Immature natural killer cell (primary cell): ENCODE results near the gene PLEKHO2. TPM values are rescaled to one million over a fixed set of nuclear protein-coding genes. Genes with fewer than 3 reads are reported as not detected.
A peak's percentile ranks its signal among the peaks of the same experiment; 100 is the strongest.
"Not testable (repeated sequence)": the region's sequence is repeated elsewhere in the genome, so short reads cannot be mapped to it uniquely, and the experiment has no call there.

Source experiments
- DNase-seq, 3 donors: peaks; one replicate each; pipeline ENCODE4 v3.0.0; 2022; ENCODE audit warnings: mixed read lengths in 1 of 3
- H3K27ac Mint-ChIP-seq, 6 donors: one replicate each; pipeline ENCODE4 v1.8.0; 2020; ENCODE audit warnings: mixed read lengths in 6 of 6, mild to moderate bottlenecking in 5 of 6, inconsistent platforms in 4 of 6, moderate library complexity in 3 of 6
- H3K27me3 Mint-ChIP-seq, 3 donors: one replicate each; pipeline ENCODE4 v1.8.0; 2020 to 2021; ENCODE audit warnings: low read depth in 3 of 3, mild to moderate bottlenecking in 3 of 3, mixed read lengths in 3 of 3, moderate library complexity in 3 of 3, inconsistent platforms in 1 of 3
- H3K36me3 Mint-ChIP-seq, 3 donors: one replicate each; pipeline ENCODE4 v1.8.0; 2020; ENCODE audit warnings: mixed read lengths in 3 of 3, inconsistent platforms in 2 of 3, mild to moderate bottlenecking in 2 of 3
- H3K4me1 Mint-ChIP-seq, 2 donors: one replicate each; pipeline ENCODE4 v1.8.0; 2020; ENCODE audit warnings: inconsistent platforms in 2 of 2, mild to moderate bottlenecking in 2 of 2, mixed read lengths in 2 of 2, moderate library complexity in 1 of 2
- H3K4me3 Mint-ChIP-seq, 5 donors: one replicate each; pipeline ENCODE4 v1.8.0; 2020; ENCODE audit warnings: mild to moderate bottlenecking in 5 of 5, mixed read lengths in 5 of 5, inconsistent platforms in 3 of 5, moderate library complexity in 3 of 5
- H3K9me3 Mint-ChIP-seq, 6 donors: one replicate each; pipeline ENCODE4 v1.8.0; 2020; ENCODE audit warnings: mild to moderate bottlenecking in 6 of 6, mixed read lengths in 6 of 6, inconsistent platforms in 4 of 6, moderate library complexity in 3 of 6
- polyA plus RNA-seq, 3 donors: library from polyadenylated mRNA; unstranded; fragments of 300-500 nt; fragmentation: Illumina TruSeq; gene quantifications; one replicate each; pipeline ENCODE4 v1.2.3, GENCODE V29; 2021

Gene PLEKHO2, protein sequence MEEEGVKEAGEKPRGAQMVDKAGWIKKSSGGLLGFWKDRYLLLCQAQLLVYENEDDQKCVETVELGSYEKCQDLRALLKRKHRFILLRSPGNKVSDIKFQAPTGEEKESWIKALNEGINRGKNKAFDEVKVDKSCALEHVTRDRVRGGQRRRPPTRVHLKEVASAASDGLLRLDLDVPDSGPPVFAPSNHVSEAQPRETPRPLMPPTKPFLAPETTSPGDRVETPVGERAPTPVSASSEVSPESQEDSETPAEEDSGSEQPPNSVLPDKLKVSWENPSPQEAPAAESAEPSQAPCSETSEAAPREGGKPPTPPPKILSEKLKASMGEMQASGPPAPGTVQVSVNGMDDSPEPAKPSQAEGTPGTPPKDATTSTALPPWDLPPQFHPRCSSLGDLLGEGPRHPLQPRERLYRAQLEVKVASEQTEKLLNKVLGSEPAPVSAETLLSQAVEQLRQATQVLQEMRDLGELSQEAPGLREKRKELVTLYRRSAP
- 100 to 1,000 TPM in 1 of 3 donors, 10 to 100 TPM in 2; 37.1 to 104 (median 49.3) TPM for polyA plus RNA-seq

DNA sequence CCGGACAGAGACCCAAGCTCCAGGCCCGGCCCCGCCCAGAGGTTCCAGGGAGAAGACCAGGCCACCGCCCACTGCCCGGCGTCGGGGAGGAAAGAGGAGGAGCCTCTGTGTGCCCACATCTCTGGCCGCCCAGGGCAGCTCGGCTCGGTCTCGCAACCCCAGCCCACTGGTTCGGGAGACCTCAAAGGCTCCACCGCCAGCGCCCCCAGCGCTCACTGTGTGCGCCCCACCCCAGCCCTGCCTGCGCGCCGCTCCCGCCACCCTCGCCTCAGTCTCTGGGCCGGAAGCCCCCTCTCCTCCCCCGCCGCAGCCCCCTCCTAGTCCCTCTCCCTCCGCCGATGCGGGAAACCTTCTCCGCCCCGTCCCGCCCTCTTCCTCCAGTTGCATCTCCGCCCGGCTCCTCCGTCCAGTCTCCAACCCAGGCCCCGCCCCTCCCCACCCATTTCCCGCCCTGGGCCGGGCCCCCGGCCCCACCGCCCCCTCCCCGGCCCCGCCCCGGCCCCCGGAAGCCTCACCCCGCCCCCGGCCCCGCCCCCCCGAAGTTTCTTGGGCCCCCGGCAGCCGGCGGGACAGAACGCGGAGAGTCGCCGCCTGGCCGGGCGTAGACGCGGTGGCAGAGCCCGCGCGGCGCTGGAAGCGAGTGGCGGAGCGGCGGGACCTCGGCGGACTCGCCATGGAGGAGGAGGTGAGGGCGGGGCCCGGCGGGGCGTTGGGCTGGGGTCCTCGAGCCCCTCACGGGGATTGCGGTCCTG, at the start of gene PLEKHO2:
Gene PLEKHO2 (plus strand): TSS at position 572 of the 752 bp plus-strand sequence. CDS start 102 bp downstream, at position 674.
- H3K9me3 Mint-ChIP-seq = no peaks in the 10 kb centered on the region
- no peaks in the 10 kb centered on the region for H3K36me3 Mint-ChIP-seq
- H3K27ac Mint-ChIP-seq = peak within 1 kb of the TSS; percentile 85 to 99 (median 94)
- H3K27me3 Mint-ChIP-seq = peaks cover 7 to 12% (median 8%) of the 10 kb centered on the region in 3 donors
- peak within 1 kb of the TSS; percentile 91 to 99 (median 94) for H3K4me3 Mint-ChIP-seq
- DNase-seq = peak; percentile 88 to 90 (median 90)
- H3K4me1 Mint-ChIP-seq = peaks cover 79 to 92% of the 10 kb centered on the region in 2 donors

DNA sequence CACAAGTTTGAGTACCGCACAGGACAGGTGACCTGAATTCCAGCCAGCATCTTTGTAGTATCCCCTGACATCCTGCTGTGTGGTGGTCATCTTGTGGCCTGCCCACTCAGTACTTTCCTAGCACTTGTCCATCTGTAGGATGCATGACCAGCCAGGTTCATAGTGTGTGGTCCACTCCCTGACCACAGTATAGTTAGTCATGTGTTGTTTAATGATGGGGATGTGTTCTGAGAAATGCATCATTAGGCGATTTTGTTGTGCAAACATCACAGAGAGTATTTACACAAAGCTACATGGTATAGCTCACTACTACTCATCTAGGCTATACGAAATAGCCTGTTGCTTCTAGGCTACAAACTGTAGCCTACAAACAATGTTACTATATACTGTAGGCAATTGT, 49.4 kb upstream of the PLEKHO2 start:
- Mint-ChIP-seq H3K4me1 (no peaks in the 10 kb centered on the region), H3K4me3 (no peak overlapping the region), H3K9me3 (no peaks in the 10 kb centered on the region), H3K27ac (no peak overlapping the region), H3K36me3 (no peaks in the 10 kb centered on the region), H3K27me3 (no peaks in the 10 kb centered on the region)
- no peak for DNase-seq

DNA sequence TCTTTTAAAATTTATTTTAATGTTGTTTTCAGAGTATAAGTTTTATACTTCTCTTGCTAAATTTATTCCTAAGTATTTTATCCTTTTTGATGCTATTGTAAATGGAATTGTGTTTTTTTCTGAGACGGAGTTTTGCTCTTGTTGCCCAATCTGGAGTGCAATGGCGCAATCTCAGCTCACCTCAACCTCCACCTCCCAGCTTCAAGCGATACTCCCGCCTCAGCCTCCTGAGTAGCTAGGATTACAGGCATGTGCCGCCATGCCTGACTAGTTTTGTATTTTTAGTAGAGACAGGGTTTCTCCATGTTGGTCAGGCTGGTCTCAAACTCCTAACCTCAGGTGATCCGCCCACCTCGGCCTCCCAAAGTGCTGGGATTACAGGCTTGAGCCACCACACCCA, 46.4 kb upstream of the PLEKHO2 start:
- not testable (repeated sequence) for H3K27me3 Mint-ChIP-seq, H3K4me3 Mint-ChIP-seq, H3K4me1 Mint-ChIP-seq, H3K36me3 Mint-ChIP-seq, H3K27ac Mint-ChIP-seq, DNase-seq, H3K9me3 Mint-ChIP-seq

DNA sequence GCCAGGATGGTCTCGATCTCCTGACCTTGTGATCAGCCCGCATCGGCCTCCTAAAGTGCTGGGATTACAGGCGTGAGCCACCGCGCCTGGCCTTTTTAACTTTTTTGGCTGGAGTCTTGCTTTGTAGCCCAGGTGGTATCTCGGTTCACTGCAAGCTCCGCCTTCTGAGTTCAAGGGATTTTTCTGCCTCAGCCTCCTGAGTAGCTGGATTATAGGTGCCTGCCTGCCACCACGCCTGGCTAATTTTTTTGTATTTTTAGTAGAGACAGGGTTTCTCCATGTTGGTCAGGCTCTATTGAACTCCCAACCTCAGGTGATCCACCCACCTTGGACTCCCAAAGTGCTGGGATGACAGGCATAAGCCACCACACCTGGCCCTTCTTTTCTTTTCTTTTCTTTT, 45.8 kb upstream of the PLEKHO2 start:
- not testable (repeated sequence) for H3K4me1 Mint-ChIP-seq, H3K27ac Mint-ChIP-seq, H3K27me3 Mint-ChIP-seq, H3K36me3 Mint-ChIP-seq, H3K4me3 Mint-ChIP-seq, H3K9me3 Mint-ChIP-seq, DNase-seq

DNA sequence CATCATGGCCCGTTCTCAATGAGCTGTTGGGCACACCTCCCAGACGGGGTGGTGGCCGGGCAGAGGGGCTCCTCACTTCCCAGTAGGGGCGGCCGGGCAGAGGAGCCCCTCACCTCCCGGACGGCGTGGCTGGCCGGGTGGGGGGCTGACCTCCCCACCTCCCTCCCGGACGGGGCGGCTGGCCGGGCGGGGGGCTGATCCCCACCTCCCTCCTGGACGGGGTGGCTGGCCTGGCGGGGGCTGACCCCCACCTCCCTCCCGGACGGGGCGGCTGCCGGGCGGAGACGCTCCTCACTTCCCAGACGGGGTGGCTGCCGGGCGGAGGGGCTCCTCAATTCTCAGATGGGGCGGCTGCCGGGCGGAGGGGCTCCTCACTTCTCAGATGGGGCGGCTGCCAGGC, 42.8 kb upstream of the PLEKHO2 start:
- not testable (repeated sequence) for H3K27ac Mint-ChIP-seq, H3K4me1 Mint-ChIP-seq, DNase-seq, H3K36me3 Mint-ChIP-seq, H3K4me3 Mint-ChIP-seq, H3K9me3 Mint-ChIP-seq, H3K27me3 Mint-ChIP-seq

DNA sequence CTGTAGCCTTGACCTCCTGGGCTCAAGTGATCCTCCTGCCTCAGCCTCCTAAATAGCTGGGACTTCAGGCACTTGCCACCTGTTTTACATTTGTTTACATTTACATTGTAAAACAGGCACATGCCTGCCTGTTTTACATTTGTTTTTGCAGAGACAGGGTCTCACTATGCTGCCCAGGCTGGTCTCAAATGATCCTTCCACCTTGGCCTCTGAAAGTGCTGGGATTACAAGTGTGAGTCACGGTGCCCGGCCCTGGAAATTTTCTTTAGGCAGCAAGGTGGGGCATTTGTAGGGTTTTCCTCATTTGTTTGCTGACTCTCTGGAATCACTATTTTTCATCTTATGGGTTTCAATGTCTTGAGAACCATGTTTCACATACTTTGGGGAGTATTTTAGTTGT, 41.2 kb upstream of the PLEKHO2 start:
- no peak overlapping the region for H3K27ac Mint-ChIP-seq
- H3K36me3 Mint-ChIP-seq = no peaks in the 10 kb centered on the region
- no peaks in the 10 kb centered on the region for H3K27me3 Mint-ChIP-seq
- DNase-seq = no peak
- no peaks in the 10 kb centered on the region for H3K9me3 Mint-ChIP-seq
- no peak overlapping the region for H3K4me3 Mint-ChIP-seq
- H3K4me1 Mint-ChIP-seq = no peaks in the 10 kb centered on the region

DNA sequence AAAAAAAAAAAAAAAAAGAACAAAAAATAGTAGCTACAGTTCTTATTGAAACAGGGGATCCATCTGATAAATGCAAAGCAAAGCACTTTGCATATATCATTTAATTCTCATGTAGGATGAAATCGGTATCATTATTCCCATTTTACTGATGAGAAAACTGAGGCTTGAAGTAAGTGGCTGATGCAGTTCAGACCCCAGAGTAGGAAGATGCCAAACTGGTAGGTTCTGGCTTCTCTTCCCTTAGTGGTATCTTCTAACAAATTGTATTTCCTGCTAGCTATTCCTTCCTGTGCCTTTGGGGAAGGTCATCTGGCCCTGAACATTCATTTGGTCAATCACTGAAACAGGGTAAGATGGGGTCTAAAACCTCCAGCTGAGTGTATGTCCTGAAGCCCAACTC, 38.2 kb upstream of the PLEKHO2 start:
- H3K36me3 Mint-ChIP-seq = no peaks in the 10 kb centered on the region
- H3K27me3 Mint-ChIP-seq = peaks cover 0 to 2% (median 1%) of the 10 kb centered on the region in 3 donors
- H3K27ac Mint-ChIP-seq = no peak overlapping the region
- no peaks in the 10 kb centered on the region for H3K4me1 Mint-ChIP-seq
- no peak for DNase-seq
- H3K4me3 Mint-ChIP-seq = no peak overlapping the region
- no peaks in the 10 kb centered on the region for H3K9me3 Mint-ChIP-seq

DNA sequence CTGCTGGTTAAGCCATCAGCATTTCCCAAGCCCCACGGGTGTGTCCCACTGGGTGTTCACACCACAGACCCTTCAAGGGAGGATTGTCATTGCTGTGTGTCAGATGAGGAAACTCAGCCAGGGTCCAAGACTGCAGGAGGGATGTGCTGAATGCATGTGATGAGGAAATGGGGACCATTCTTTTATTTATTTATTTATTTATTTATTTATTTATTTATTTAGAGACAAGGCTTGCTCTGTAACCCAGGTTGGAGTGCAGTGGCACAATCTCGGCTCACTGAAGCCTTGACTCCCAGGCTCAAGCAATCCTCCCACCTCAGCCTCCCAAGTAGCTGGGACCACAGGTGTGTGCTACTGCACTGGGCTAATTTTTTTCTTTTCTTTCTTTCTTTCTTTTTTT, 37.1 kb upstream of the PLEKHO2 start:
- H3K36me3 Mint-ChIP-seq = no peaks in the 10 kb centered on the region
- H3K27me3 Mint-ChIP-seq = peaks cover 0 to 3% (median 2%) of the 10 kb centered on the region in 3 donors
- DNase-seq = no peak
- no peak overlapping the region for H3K27ac Mint-ChIP-seq
- no peaks in the 10 kb centered on the region for H3K9me3 Mint-ChIP-seq
- H3K4me1 Mint-ChIP-seq = no peaks in the 10 kb centered on the region
- no peak overlapping the region for H3K4me3 Mint-ChIP-seq

DNA sequence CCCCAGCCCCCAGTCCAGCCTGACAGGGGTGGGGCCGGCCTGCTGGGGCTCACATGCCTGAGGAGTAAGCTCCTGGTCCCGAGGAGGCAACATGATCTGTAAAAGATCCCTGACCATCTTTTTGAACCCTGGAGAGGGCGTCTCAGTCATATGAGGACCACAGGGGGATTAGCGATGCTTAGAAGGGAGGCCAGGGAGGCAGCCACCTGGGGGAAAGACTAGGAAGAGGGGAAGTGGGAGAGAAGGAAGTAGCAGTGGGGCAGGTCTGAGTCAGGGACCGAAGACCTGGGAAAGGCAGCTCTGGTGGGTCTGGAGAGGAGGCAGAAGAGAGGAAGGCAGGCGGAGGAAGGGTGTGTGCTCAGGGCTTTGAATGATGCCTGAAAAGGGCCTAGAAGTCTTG, 35.2 kb upstream of the PLEKHO2 start:
- DNase-seq = no peak
- Mint-ChIP-seq H3K36me3 (no peaks in the 10 kb centered on the region), H3K27ac (peak overlapping the region in 1 of 6 donors; percentile 22), H3K27me3 (peaks cover 0 to 3% (median 2%) of the 10 kb centered on the region in 3 donors), H3K9me3 (no peaks in the 10 kb centered on the region), H3K4me1 (no peaks in the 10 kb centered on the region), H3K4me3 (no peak overlapping the region)

DNA sequence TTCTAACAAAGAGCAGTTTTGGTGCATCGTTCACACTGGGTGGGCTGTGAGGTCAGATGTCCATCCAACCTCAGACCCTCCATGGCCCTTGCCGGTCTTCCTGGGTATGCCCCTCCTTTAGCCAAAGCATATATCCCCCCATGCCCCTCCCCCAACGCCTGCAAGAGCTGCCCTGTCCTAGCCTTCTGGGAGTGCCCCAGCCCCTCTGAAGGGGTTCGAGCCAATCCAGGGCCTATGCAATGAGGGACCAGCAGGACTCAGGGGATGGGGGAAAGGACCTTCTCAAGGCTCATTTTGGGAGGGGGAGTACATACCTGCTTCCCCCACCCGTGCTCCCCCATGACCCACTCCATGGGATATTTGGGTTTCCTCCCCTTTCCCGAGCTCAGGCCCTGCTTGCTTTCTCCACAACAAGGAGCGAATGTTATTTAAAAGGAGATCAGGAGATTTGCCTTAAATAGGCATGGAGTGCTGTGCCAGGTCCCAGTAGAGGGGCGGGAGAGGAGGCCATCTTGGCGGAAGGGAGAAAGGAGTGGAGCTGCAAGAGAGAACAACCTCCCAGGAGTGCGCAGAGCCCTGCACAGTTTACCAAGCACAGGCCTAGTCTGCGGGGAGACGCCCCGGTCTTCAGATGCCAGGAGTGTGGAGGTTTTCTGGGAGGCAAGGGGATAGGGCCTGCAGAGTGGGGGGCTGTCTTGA, 34.5 kb upstream of the PLEKHO2 start:
- Mint-ChIP-seq H3K9me3 (no peaks in the 10 kb centered on the region), H3K27ac (no peak overlapping the region), H3K4me1 (no peaks in the 10 kb centered on the region)

DNA sequence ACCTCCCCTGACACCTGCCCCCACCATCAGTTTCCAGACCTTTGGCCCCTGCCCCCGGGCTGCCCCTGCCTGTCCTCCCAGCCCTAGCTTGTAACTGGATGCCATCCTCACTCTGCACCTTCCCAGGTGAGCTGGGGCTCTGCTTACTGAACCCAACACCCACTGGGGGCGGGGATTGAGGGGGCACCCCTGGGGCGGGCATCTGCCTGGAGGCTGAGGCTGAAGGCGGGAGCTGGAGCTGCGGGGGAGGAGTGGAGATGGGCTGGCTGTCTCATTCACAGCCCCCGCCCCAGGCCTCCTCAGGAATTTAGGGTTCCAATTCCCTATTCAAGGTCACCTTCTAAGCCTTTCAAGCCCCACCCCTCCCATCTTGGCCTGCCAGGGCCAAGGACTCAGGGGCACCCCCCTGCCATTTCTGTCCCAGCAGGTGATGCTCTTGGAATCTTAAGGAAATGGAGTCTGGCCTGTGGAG, 33.9 kb upstream of the PLEKHO2 start:
- Mint-ChIP-seq H3K4me1 (no peaks in the 10 kb centered on the region), H3K4me3 (no peak overlapping the region), H3K36me3 (no peaks in the 10 kb centered on the region), H3K9me3 (no peaks in the 10 kb centered on the region), H3K27ac (no peak overlapping the region), H3K27me3 (peaks cover 0 to 4% (median 3%) of the 10 kb centered on the region in 3 donors)
- DNase-seq = no peak

More for the DNA sequence above, 34.5 kb upstream of the PLEKHO2 start:
- DNase-seq = no peak
- H3K36me3 Mint-ChIP-seq = no peaks in the 10 kb centered on the region
- peaks cover 0 to 4% (median 3%) of the 10 kb centered on the region in 3 donors for H3K27me3 Mint-ChIP-seq
- H3K4me3 Mint-ChIP-seq = no peak overlapping the region

DNA sequence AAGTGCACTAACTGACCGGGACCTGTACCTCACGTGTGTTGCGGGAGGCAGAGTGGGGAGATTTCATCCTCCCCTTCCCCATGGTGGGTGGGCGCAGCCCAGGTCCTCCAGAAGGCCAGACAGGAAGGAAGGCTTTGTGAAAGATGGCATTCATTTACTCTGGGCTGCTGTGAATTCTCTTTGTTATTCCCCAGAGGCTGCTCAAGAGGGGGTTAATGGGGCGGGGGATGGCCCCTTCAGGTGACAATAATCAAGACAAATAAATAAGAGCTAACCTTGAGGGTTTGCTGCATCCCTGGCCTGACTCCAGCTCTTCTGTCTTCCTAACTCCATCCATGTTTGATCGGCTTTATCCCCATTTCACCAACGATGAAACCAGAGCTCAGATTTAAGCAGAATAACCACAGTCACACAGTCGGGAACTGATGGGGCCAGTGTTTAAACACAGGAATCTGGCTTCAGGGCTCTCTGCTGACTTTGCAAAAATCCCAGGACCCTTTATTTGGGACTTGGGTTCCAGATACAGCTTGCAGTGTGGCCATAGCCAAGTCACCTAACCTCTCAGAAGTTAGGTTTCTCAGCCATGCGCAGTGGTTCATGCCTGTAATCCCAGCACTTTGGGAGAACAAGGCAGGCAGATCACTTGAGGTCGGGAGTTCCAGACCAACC, 32.8 kb upstream of the PLEKHO2 start:
- H3K9me3 Mint-ChIP-seq = no peaks in the 10 kb centered on the region
- H3K36me3 Mint-ChIP-seq = no peaks in the 10 kb centered on the region

More for the DNA sequence above, 32.8 kb upstream of the PLEKHO2 start:
- no peak for DNase-seq
- Mint-ChIP-seq H3K4me1 (no peaks in the 10 kb centered on the region), H3K4me3 (no peak overlapping the region), H3K27ac (no peak overlapping the region), H3K27me3 (peaks cover 0 to 4% (median 3%) of the 10 kb centered on the region in 3 donors)
